GM13976 (cell line): ENCODE data around the gene HOXB7.

ENCODE experiments used
- DNase-seq: peaks from one replicate; pipeline ENCODE4 v3.0.0; 2012; ENCODE audit warnings: low spot score
- CTCF ChIP-seq: IDR thresholded peaks from 2 replicates; pipeline ENCODE4 v1.5.1; 2012; ENCODE audit warnings: borderline replicate concordance, mild to moderate bottlenecking; ENCODE audit not compliant: insufficient read depth; ENCODE audit errors: extremely low read depth, missing control alignments, control extremely low read depth
- in situ Hi-C: fragments of 300-500 bp; cut with MboI; formaldehyde crosslinking; loops from one replicate; pipeline ENCODE4 v1.12.0; 2022; ENCODE audit warnings: low sequenced_read_pairs, mixed read lengths, inconsistent platforms; ENCODE audit not compliant: unreplicated experiment

The HOXB7 gene

DNA sequence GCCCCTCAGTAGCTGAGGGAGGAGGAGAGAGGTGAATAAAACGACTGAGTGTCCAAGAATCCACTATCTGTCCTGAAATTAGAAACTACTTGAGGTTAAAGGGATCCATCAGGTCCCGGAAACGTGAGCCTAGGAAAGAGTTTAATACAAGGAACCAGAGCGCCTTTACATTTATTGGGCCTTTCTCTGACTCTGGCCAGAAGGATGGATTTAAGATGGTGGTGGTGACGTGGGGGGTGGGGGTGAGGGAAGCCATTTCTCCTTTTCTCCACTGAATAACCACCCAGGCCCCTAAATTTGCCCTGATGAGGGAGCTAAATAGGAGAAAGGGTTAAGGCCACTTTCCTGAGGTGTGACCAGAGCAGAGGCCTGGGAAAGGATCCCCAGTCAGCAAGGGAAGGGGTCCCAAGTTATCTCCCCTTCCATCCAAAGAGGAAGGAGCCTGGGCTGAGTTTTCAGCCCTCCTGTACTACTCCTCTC, 16.3 kb upstream of the HOXB7 start:
- TF ChIP-seq CTCF: no peak
- no peak for DNase-seq
- in situ Hi-C loops: no loop called here

GRCh38 chr17:48626245-48627117, 15.7 kb upstream of the HOXB7 start, which contains the start of gene HOXB9:
TSS of gene HOXB9 (minus strand) at chr17:48626358. CDS start at chr17:48626269, 89 bp downstream.
- in situ Hi-C loops: no loop called here
- peak; percentile 64 for DNase-seq
- no peak for TF ChIP-seq CTCF

DNA sequence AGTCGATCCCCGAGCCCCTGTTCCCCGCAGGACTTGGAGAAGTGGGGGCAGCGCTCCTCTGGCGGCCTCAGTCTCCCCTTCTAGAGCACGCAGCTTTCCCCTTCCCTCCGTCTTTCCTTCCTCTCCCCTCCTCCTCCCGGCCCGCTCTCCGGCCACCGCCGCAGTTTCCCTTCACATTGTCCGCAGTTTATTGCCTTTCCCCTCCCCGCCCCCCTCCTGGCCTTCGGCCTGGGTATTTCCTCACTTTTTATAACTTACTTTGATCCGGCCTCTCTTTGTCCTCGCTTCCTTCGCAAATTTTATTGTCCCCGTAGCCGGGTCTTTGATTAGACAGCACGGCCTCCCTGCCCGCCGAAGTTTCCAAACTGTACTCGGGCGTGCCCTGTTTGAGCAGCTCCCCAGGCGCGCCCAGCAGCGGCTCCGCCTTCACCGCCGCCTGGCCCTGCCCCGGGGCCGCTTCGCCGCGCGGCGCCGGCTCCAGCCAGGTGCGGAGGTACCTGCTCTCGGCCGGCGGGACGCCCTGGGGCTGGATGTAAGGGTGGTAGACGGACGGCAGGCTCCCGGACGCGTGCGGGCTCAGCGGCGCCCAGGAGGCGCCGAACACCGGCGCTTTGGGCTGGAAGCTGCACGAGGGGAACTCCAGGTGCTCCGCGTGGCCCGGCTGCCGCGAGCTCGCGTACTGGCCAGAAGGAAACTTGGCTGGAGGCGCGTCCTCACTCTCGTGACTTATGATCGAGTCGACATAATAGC, 14.9 kb upstream of the HOXB7 start:
- TF ChIP-seq CTCF: no peak
- in situ Hi-C loops: no loop called here
- DNase-seq: peak; percentile 79

- in situ Hi-C loops: no loop called here
- peak; percentile 57 for DNase-seq
- TF ChIP-seq CTCF: no peak
Measured at GRCh38 chr17:48624544-48625494, 14.0 kb upstream of the HOXB7 start.

GRCh38 chr17:48624118-48624517, 13.3 kb upstream of the HOXB7 start:
- no peak for DNase-seq
- in situ Hi-C loops: no loop called here
- TF ChIP-seq CTCF: no peak

GRCh38 chr17:48623583-48623982, 12.8 kb upstream of the HOXB7 start:
- no peak for DNase-seq
- in situ Hi-C loops: no loop called here
- no peak for TF ChIP-seq CTCF
